ENCODE results near the gene OR10J4. TPM values are rescaled to one million over a fixed set of nuclear protein-coding genes. Genes with fewer than 3 reads are reported as not detected.

The OR10J4 gene
- polyA plus RNA-seq, 3 donors = not detected

GRCh38 chr1:159468321-159468720 lies 36.3 kb downstream of the OR10J4 start:
- DNase-seq = no peak
- H2AFZ ChIP-seq (ENCODE audit: insufficient read depth, low read depth, low read length, poor library complexity, severe bottlenecking) = no peak overlapping the region
- Mint-ChIP-seq H3K27me3 (ENCODE audit: low read depth in 3 of 3) (peaks cover 0 to 1% (median 0%) of the 10 kb centered on the region in 3 donors), H3K36me3 (no peaks in the 10 kb centered on the region), H3K4me3 (no peak overlapping the region), H3K9me3 (peaks cover 0 to 4% (median 2%) of the 10 kb centered on the region in 7 donors), H3K4me1 (no peaks in the 10 kb centered on the region), H3K27ac (peak overlapping the region in 1 of 7 donors; percentile 8)
- TF ChIP-seq, protein P1, sequence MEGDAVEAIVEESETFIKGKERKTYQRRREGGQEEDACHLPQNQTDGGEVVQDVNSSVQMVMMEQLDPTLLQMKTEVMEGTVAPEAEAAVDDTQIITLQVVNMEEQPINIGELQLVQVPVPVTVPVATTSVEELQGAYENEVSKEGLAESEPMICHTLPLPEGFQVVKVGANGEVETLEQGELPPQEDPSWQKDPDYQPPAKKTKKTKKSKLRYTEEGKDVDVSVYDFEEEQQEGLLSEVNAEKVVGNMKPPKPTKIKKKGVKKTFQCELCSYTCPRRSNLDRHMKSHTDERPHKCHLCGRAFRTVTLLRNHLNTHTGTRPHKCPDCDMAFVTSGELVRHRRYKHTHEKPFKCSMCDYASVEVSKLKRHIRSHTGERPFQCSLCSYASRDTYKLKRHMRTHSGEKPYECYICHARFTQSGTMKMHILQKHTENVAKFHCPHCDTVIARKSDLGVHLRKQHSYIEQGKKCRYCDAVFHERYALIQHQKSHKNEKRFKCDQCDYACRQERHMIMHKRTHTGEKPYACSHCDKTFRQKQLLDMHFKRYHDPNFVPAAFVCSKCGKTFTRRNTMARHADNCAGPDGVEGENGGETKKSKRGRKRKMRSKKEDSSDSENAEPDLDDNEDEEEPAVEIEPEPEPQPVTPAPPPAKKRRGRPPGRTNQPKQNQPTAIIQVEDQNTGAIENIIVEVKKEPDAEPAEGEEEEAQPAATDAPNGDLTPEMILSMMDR (IDR thresholded peaks at IDR 0.05) = no peak
- H3K27ac ChIP-seq (ENCODE audit: low read depth in 1 of 2, low read length in 2 of 2) = no peak overlapping the region
- no peak overlapping the region for H3K4me2 ChIP-seq (replicated peaks; ENCODE audit: extremely low read depth, low read length, poor library complexity, severe bottlenecking)
- H3K9me3 ChIP-seq (replicated peaks in 1 of 2; ENCODE audit: control insufficient read depth in 1 of 2, insufficient read depth in 1 of 2, low read length in 2 of 2) = no peaks in the 10 kb centered on the region
- no peak overlapping the region for H3K9ac ChIP-seq (ENCODE audit: insufficient read depth, low read length, poor library complexity, severe bottlenecking)
- H3K79me2 ChIP-seq (ENCODE audit: insufficient read depth, low read length) = no peaks in the 10 kb centered on the region
- WGBS (ENCODE audit: insufficient coverage) = no CpG with 5 or more reads among the region's 2 CpGs
- no peaks in the 10 kb centered on the region for H4K20me1 ChIP-seq (ENCODE audit: insufficient read depth, low read length)
- H3K36me3 ChIP-seq (replicated peaks in 1 of 2; ENCODE audit: control insufficient read depth in 1 of 2, insufficient read depth in 2 of 2, low read length in 2 of 2) = no peaks in the 10 kb centered on the region
- H3K4me3 ChIP-seq (replicated peaks in 1 of 3; ENCODE audit: low read depth in 2 of 3, low read length in 3 of 3) = no peak overlapping the region
- intact Hi-C loops (cut with micrococcal nuclease) = no loop called here
- H3K27me3 ChIP-seq (ENCODE audit: control insufficient read depth in 2 of 2, insufficient read depth in 2 of 2, low read length in 2 of 2) = no peaks in the 10 kb centered on the region
- no peaks in the 10 kb centered on the region for H3K4me1 ChIP-seq (ENCODE audit: control insufficient read depth in 1 of 2, insufficient read depth in 2 of 2, low read length in 2 of 2)

GRCh38 chr1:159469921-159470533 lies 38.0 kb downstream of the OR10J4 start:
- Histone ChIP-seq H3K4me2 (replicated peaks; ENCODE audit: extremely low read depth, low read length, poor library complexity, severe bottlenecking) (no peak overlapping the region), H3K9ac (ENCODE audit: insufficient read depth, low read length, poor library complexity, severe bottlenecking) (no peak overlapping the region), H3K27me3 (ENCODE audit: control insufficient read depth in 2 of 2, insufficient read depth in 2 of 2, low read length in 2 of 2) (no peaks in the 10 kb centered on the region), H3K27ac (ENCODE audit: low read depth in 1 of 2, low read length in 2 of 2) (no peak overlapping the region), H3K4me3 (replicated peaks in 1 of 3; ENCODE audit: low read depth in 2 of 3, low read length in 3 of 3) (no peak overlapping the region), H2AFZ (ENCODE audit: insufficient read depth, low read depth, low read length, poor library complexity, severe bottlenecking) (no peak overlapping the region), H3K9me3 (replicated peaks in 1 of 2; ENCODE audit: control insufficient read depth in 1 of 2, insufficient read depth in 1 of 2, low read length in 2 of 2) (no peaks in the 10 kb centered on the region), H3K79me2 (ENCODE audit: insufficient read depth, low read length) (no peaks in the 10 kb centered on the region), H4K20me1 (ENCODE audit: insufficient read depth, low read length) (no peaks in the 10 kb centered on the region), H3K4me1 (ENCODE audit: control insufficient read depth in 1 of 2, insufficient read depth in 2 of 2, low read length in 2 of 2) (no peaks in the 10 kb centered on the region), H3K36me3 (replicated peaks in 1 of 2; ENCODE audit: control insufficient read depth in 1 of 2, insufficient read depth in 2 of 2, low read length in 2 of 2) (no peaks in the 10 kb centered on the region)
- H3K4me1 Mint-ChIP-seq = no peaks in the 10 kb centered on the region
- peaks cover 0 to 4% (median 0%) of the 10 kb centered on the region in 7 donors for H3K9me3 Mint-ChIP-seq
- peaks cover 0 to 1% (median 0%) of the 10 kb centered on the region in 3 donors for H3K27me3 Mint-ChIP-seq (ENCODE audit: low read depth in 3 of 3)
- intact Hi-C loops (cut with micrococcal nuclease) = no loop called here
- WGBS (ENCODE audit: insufficient coverage) = 100% methylated on average over 2 of the region's 4 CpGs
- H3K4me3 Mint-ChIP-seq = no peak overlapping the region
- TF ChIP-seq, protein P1 (IDR thresholded peaks at IDR 0.05) = no peak
- no peak for DNase-seq
- H3K27ac Mint-ChIP-seq = peak overlapping the region in 1 of 7 donors; percentile 57
- no peaks in the 10 kb centered on the region for H3K36me3 Mint-ChIP-seq
